Common myeloid progenitor, CD34-positive (primary cell): Measurements from ENCODE around the gene ABCA4.

Source experiments
- CTCF ChIA-PET: fragments of 350-600 bp; sonication (Branson Sonifier 250); formaldehyde crosslinking; loops from one replicate; lab custom pipeline; 2021; ENCODE audit warnings: antibody characterized with exemption; lab: Charles Lee
- POLR2A ChIA-PET: fragments of 350-600 bp; sonication (Branson Sonifier 250); formaldehyde crosslinking; loops from one replicate; lab custom pipeline; 2021; ENCODE audit warnings: antibody characterized with exemption; lab: Charles Lee
- DNase-seq, 3 donors: peaks; one replicate each; pipeline versions ENCODE4 v3.0.0 to v3.0.0-alpha.2; 2013
- H3K27ac ChIP-seq, 2 experiments: 1 replicate in 1 of 2; 2 replicates in 1 of 2; pipeline ENCODE4 v1.7.0; 2013; ENCODE audit warnings: inconsistent platforms in 2 of 2, low read length in 2 of 2, mild to moderate bottlenecking in 2 of 2, low read depth in 1 of 2, moderate library complexity in 1 of 2; ENCODE audit not compliant: severe bottlenecking in 2 of 2, insufficient read depth in 1 of 2, poor library complexity in 1 of 2
- H3K27me3 ChIP-seq, 5 experiments: replicated peaks in 2 of 5; 1 replicate in 3 of 5; 2 replicates in 2 of 5; pipeline versions ENCODE4 v1.6.1 to v1.7.0; 2013; ENCODE audit warnings: low read length in 4 of 5, mild to moderate bottlenecking in 2 of 5, moderate library complexity in 2 of 5, inconsistent platforms in 1 of 5; ENCODE audit not compliant: insufficient read depth in 5 of 5, control insufficient read depth in 4 of 5
- H3K36me3 ChIP-seq, 4 experiments: 1 replicate in 2 of 4; 2 replicates in 2 of 4; pipeline versions ENCODE4 v1.6.1 to v1.7.0; 2013; ENCODE audit warnings: low read length in 3 of 4, control low read depth in 1 of 4, mild to moderate bottlenecking in 1 of 4; ENCODE audit not compliant: control insufficient read depth in 4 of 4, insufficient read depth in 4 of 4
- H3K4me1 ChIP-seq, 4 experiments: 1 replicate in 3 of 4; 2 replicates in 1 of 4; pipeline versions ENCODE4 v1.6.1 to v1.7.1; 2013; ENCODE audit warnings: low read length in 3 of 4, mild to moderate bottlenecking in 3 of 4, control low read depth in 1 of 4, inconsistent platforms in 1 of 4, moderate library complexity in 1 of 4; ENCODE audit not compliant: control insufficient read depth in 4 of 4, insufficient read depth in 4 of 4; ENCODE audit errors: control extremely low read depth in 1 of 4
- H3K4me3 ChIP-seq, 7 experiments: 1 replicate in 4 of 7; 2 replicates in 3 of 7; pipeline versions ENCODE4 v1.5.1 to v1.7.0; 2013; ENCODE audit warnings: mild to moderate bottlenecking in 7 of 7, low read length in 6 of 7, moderate library complexity in 6 of 7, inconsistent platforms in 2 of 7, low read depth in 2 of 7, control low read depth in 1 of 7; ENCODE audit not compliant: insufficient read depth in 4 of 7, control insufficient read depth in 1 of 7; ENCODE audit errors: extremely low read depth in 1 of 7
- H3K9me3 ChIP-seq, 5 experiments: 1 replicate in 4 of 5; 2 replicates in 1 of 5; pipeline versions ENCODE4 v1.6.1 to v1.7.1; 2013; ENCODE audit warnings: low read length in 4 of 5, mild to moderate bottlenecking in 2 of 5, inconsistent platforms in 1 of 5, low read depth in 1 of 5, moderate library complexity in 1 of 5; ENCODE audit not compliant: control insufficient read depth in 4 of 5, insufficient read depth in 2 of 5; ENCODE audit errors: control extremely low read depth in 1 of 5
- WGBS: methylation state at CpG from one replicate; pipeline ENCODE4 v1.1.5; 2013; ENCODE audit not compliant: insufficient coverage; 5-methylcytosine and 5-hydroxymethylcytosine counted together

Gene ABCA4

GRCh38 chr1:94125551-94126514 lies 4.9 kb upstream of the ABCA4 start:
- no peak overlapping the region for H3K4me3 ChIP-seq
- no peaks in the 10 kb centered on the region for H3K9me3 ChIP-seq
- no peak for DNase-seq
- ChIA-PET CTCF (interaction anchor here (1.4 kb wide), 1 partner anchor 63 kb away, joined by 4 read pairs; no protein-coding TSS in a partner anchor), POLR2A (no interaction called here)
- no peaks in the 10 kb centered on the region for H3K36me3 ChIP-seq
- H3K27me3 ChIP-seq = peaks cover 0 to 7% (median 0%) of the 10 kb centered on the region in 5 experiments
- H3K4me1 ChIP-seq = no peaks in the 10 kb centered on the region
- no peak overlapping the region for H3K27ac ChIP-seq
- WGBS = 97% methylated on average over 5 of the region's 6 CpGs

GRCh38 chr1:94124538-94124937 lies 3.6 kb upstream of the ABCA4 start:
- H3K9me3 ChIP-seq = no peaks in the 10 kb centered on the region
- DNase-seq = no peak
- peaks cover 0 to 7% (median under 1%) of the 10 kb centered on the region in 5 experiments for H3K27me3 ChIP-seq
- H3K27ac ChIP-seq = no peak overlapping the region
- ChIA-PET CTCF (interaction anchor here (1.4 kb wide), 1 partner anchor 62 kb away, joined by 4 read pairs; no protein-coding TSS in a partner anchor), POLR2A (interaction anchor here (0.6 kb wide), 1 partner anchor 208 kb away, joined by 4 read pairs; no protein-coding TSS in a partner anchor)
- no peaks in the 10 kb centered on the region for H3K4me1 ChIP-seq
- WGBS = no CpG with 5 or more reads among the region's 1 CpG
- H3K4me3 ChIP-seq = no peak overlapping the region
- H3K36me3 ChIP-seq = no peaks in the 10 kb centered on the region

- no peak overlapping the region for H3K27ac ChIP-seq
- no peaks in the 10 kb centered on the region for H3K36me3 ChIP-seq
- H3K4me1 ChIP-seq = no peaks in the 10 kb centered on the region
- ChIA-PET POLR2A (no interaction called here), CTCF (interaction anchor here (0.7 to 1.4 kb wide), 6 partner anchors 13 to 213 kb away, joined by 3 to 6 read pairs (median 3); no protein-coding TSS in a partner anchor)
- H3K27me3 ChIP-seq = peaks cover 0 to 6% (median 4%) of the 10 kb centered on the region in 5 experiments
- no peaks in the 10 kb centered on the region for H3K9me3 ChIP-seq
- DNase-seq = peak in 2 of 3 donors; percentile 50 to 58
- 78% methylated on average over 5 of the region's 5 CpGs for WGBS
- no peak overlapping the region for H3K4me3 ChIP-seq
Observed at GRCh38 chr1:94122201-94122970, 1.4 kb upstream of the ABCA4 start.

- 100% methylated on average over 7 of the region's 8 CpGs for WGBS
- CTCF ChIA-PET = interaction anchor here (0.9 to 1.4 kb wide), 2 partner anchors 55 to 214 kb away, joined by 3 read pairs; no protein-coding TSS in a partner anchor
- Histone ChIP-seq H3K9me3 (no peaks in the 10 kb centered on the region), H3K4me3 (no peak overlapping the region), H3K4me1 (no peaks in the 10 kb centered on the region), H3K27ac (no peak overlapping the region), H3K36me3 (no peaks in the 10 kb centered on the region), H3K27me3 (peaks cover 0 to 7% (median 4%) of the 10 kb centered on the region in 5 experiments)
- DNase-seq = no peak
- POLR2A ChIA-PET = no interaction called here
Observed at GRCh38 chr1:94121411-94121821, 468 bp upstream of the ABCA4 start.

GRCh38 chr1:94120570-94120901 lies 412 bp downstream of the ABCA4 start:
- H3K27me3 ChIP-seq = peaks cover 0 to 10% (median 6%) of the 10 kb centered on the region in 5 experiments
- 97% methylated on average over 6 of the region's 9 CpGs for WGBS
- no peak overlapping the region for H3K27ac ChIP-seq
- no peak for DNase-seq
- CTCF ChIA-PET = no interaction called here
- POLR2A ChIA-PET = no interaction called here
- H3K4me1 ChIP-seq = no peaks in the 10 kb centered on the region
- H3K9me3 ChIP-seq = no peaks in the 10 kb centered on the region
- H3K36me3 ChIP-seq = no peaks in the 10 kb centered on the region
- H3K4me3 ChIP-seq = no peak overlapping the region

- DNase-seq = no peak
- ChIA-PET POLR2A (no interaction called here), CTCF (interaction anchor here (1.1 to 2.9 kb wide), 2 partner anchors 21 to 57 kb away, joined by 3 to 13 read pairs; no protein-coding TSS in a partner anchor)
- H3K36me3 ChIP-seq = no peaks in the 10 kb centered on the region
- peaks cover 0 to 12% (median 6%) of the 10 kb centered on the region in 5 experiments for H3K27me3 ChIP-seq
- H3K27ac ChIP-seq = no peak overlapping the region
- H3K4me1 ChIP-seq = no peaks in the 10 kb centered on the region
- no peak overlapping the region for H3K4me3 ChIP-seq
- H3K9me3 ChIP-seq = no peaks in the 10 kb centered on the region
- WGBS = 98% methylated on average over 11 of the region's 11 CpGs
Observed at GRCh38 chr1:94119796-94120569, 965 bp downstream of the ABCA4 start.
